Stomach smooth muscle (tissue), 2 donors: ENCODE data around the gene ZNF747.
"Not testable (repeated sequence)": the region's sequence is repeated elsewhere in the genome, so short reads cannot be mapped to it uniquely, and the experiment has no call there.

Experiments
- H3K27ac ChIP-seq: one replicate; pipeline ENCODE4 v1.7.0; 2013; ENCODE audit warnings: mild to moderate bottlenecking, low read length, inconsistent platforms
- H3K27me3 ChIP-seq, 2 donors: one replicate each; pipeline ENCODE4 v1.7.0; 2013; ENCODE audit warnings: low read length in 2 of 2; ENCODE audit not compliant: insufficient read depth in 2 of 2, control insufficient read depth in 1 of 2
- H3K36me3 ChIP-seq, 2 donors: one replicate each; pipeline ENCODE4 v1.7.0; 2013; ENCODE audit warnings: low read length in 2 of 2; ENCODE audit not compliant: control insufficient read depth in 2 of 2, insufficient read depth in 2 of 2
- H3K4me1 ChIP-seq: one replicate; pipeline ENCODE4 v1.7.0; 2013; ENCODE audit warnings: low read length; ENCODE audit not compliant: control insufficient read depth, insufficient read depth
- H3K4me3 ChIP-seq, 2 donors: one replicate each; pipeline ENCODE4 v1.7.0; 2013; ENCODE audit warnings: low read length in 2 of 2
- H3K9ac ChIP-seq, 2 donors: one replicate each; pipeline ENCODE4 v1.7.0; 2013; ENCODE audit warnings: low read length in 2 of 2, mild to moderate bottlenecking in 1 of 2
- H3K9me3 ChIP-seq, 2 donors: one replicate each; pipeline ENCODE4 v1.7.0; 2013; ENCODE audit warnings: low read length in 2 of 2; ENCODE audit not compliant: control insufficient read depth in 2 of 2
- donor health status: healthy.
- donor health status: Pancreatic carcinoma.

The ZNF747 gene

DNA sequence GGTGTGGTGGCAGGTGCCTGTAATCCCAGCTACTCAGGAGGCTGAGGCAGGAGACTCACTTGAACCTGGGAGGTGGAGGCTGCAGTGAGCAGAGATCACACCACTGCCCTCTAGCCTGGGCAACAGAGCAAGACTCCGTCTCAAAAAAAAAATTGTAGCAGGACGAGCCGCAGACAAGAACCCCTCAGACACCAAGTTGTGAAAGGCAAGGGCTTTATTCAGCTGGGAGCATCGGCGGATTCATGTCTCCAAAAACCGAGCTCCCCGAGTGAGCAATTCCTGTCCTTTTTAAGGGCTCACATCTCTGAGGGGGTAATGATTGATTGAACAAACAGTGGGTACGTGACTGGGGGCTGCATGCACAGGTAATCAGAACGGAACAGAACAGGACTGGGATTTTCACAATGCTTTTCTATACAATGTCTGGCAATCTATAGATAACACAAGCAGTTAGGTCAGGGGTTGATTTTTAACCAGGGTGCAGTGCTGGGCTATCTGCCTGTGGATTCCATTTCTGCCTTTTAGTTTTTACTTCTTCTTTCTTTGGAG is 6.3 kb upstream of the ZNF747 start:
- H3K9ac ChIP-seq, H3K4me1 ChIP-seq, H3K36me3 ChIP-seq, H3K4me3 ChIP-seq, H3K9me3 ChIP-seq, H3K27me3 ChIP-seq, H3K27ac ChIP-seq: not testable (repeated sequence)

DNA sequence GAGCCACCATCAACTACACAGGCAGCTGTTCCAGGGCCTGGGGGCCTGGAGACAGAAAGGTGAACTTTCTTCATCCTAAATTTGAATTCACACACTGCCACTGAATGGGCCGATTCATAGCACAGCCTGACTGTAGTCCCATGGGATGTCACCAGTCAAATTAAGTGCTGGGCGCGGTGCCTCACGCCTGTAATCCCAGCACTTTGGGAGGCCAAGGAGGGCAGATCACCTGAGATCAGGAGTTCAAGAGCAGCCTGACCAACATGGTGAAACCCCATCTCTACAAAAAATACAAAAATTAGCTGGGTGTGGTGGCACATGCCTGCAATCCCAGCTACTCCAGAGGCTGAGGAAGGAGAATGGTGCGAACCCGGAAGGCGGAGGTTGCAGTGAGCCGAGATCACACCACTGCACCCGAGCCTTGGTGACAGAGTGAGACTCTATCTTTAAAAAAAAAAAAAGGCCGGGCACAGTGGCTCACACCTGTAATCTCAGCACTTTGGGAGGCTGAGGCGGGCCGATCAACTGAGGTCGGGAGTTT is 5.4 kb upstream of the ZNF747 start:
- H3K9ac ChIP-seq = not testable (repeated sequence)

DNA sequence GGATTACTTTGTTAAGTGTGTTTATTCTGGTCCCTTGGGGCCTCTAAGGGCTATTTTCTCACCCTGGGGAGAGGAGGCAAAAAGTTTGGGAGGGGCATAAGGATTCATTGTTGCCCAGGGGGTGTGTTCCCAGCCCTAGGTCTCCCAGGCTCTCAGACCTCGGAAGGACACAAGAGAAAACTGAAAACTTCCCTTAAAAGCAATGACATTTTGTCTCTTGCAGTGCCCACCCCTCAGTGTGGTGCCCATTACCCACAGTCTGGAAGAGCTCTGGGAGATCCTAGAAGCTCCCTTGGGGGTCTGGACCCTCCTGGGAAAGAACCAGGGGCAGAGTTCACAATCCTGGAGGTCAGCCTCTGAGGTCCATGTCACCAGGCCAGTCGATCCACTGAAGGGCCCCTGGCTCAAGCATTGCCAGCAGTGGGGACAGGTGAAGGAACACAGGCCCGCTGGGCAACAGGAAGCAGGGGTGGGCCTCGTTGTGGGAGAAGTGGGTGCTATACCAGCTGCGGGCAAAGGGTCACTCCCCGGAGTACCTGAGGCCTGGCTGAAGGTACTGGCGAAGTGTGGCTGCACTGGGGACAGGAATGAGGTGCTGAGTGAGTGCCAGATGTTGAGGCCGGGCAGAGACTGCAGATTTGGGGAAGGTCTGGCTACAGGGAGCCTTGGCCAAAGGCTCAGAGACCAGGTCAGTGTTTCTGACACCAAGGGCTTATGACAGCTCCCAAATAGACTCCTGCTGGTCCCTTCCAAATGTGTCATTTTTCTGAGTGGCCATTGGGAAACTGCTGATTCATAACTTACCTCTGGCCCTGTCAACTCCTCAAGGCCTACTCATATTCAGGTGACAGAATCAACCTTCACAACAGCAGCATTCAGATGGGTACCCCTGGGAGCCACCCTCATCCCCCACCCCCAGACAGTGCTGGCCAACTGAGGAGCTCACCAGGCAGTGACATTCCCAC is 4.6 kb upstream of the ZNF747 start:
- Histone ChIP-seq H3K9me3 (no peaks in the 10 kb centered on the region), H3K36me3 (no peaks in the 10 kb centered on the region), H3K9ac (no peak overlapping the region), H3K27me3 (no peaks in the 10 kb centered on the region), H3K4me3 (no peak overlapping the region), H3K27ac (no peak overlapping the region), H3K4me1 (peaks cover 9% of the 10 kb centered on the region)

More for the DNA sequence above, 5.4 kb upstream of the ZNF747 start:
- H3K27ac ChIP-seq, H3K27me3 ChIP-seq, H3K36me3 ChIP-seq, H3K9me3 ChIP-seq, H3K4me3 ChIP-seq, H3K4me1 ChIP-seq: not testable (repeated sequence)

DNA sequence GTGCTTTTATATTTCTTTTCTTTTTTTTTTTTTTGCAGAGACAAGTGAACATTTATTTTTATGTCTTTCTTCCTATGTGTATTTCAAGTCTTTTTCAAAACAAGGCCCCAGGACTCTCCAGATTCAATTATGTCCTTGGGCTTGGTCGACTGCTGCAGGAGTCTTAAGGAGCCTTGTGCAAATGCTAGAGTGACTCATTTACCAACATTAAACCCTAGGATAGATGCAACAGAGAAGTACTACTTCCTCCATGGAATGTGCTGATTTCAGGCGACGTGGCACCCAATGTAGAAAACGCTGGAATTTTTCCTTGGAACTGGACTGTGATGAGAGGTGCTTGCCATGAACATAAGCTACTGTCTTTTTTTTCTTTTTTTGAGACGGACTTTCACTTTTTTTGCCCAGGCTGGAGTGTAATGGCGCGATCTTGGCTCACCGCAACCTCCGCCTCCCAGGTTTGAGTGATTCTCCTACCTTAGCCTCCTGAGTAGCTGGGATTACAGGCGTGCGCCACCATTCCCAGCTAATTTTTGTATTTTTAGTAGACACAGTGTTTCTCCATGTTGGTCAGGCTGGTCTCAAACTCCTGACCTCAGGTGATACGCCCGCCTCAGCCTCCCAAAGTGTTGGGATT is 1.9 kb upstream of the ZNF747 start:
- not testable (repeated sequence) for H3K9ac ChIP-seq, H3K9me3 ChIP-seq, H3K27ac ChIP-seq, H3K4me3 ChIP-seq, H3K27me3 ChIP-seq, H3K36me3 ChIP-seq
- H3K4me1 ChIP-seq = peaks cover 24% of the 10 kb centered on the region

DNA sequence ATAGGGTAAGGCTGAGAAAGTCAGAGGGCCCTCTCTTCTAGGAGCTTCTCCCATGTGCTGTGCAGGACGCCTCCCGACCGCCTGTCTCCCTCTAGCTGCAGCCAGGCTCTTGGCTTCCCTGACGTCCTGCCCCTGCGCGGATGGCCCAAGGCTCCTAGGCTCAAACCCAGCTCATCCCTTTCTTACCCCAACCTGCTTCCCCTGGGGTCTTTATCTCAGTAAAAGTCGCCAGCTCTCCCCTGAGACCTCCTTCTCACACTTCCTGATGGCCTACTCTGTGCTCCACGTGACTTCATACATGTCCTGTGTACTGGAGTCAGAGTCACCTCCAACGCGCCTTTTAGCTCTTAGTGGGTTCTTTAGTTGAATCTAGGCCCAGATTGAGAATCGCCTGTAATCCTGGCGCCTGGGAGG is 1.1 kb upstream of the ZNF747 start:
- Histone ChIP-seq H3K36me3 (peaks cover 4 to 15% of the 10 kb centered on the region in 2 donors), H3K9ac (peak overlapping the region; percentile 86 to 93), H3K27ac (peak overlapping the region; percentile 92), H3K27me3 (no peaks in the 10 kb centered on the region), H3K4me3 (peak overlapping the region; percentile 67 to 88), H3K9me3 (no peaks in the 10 kb centered on the region), H3K4me1 (peaks cover 24% of the 10 kb centered on the region)

DNA sequence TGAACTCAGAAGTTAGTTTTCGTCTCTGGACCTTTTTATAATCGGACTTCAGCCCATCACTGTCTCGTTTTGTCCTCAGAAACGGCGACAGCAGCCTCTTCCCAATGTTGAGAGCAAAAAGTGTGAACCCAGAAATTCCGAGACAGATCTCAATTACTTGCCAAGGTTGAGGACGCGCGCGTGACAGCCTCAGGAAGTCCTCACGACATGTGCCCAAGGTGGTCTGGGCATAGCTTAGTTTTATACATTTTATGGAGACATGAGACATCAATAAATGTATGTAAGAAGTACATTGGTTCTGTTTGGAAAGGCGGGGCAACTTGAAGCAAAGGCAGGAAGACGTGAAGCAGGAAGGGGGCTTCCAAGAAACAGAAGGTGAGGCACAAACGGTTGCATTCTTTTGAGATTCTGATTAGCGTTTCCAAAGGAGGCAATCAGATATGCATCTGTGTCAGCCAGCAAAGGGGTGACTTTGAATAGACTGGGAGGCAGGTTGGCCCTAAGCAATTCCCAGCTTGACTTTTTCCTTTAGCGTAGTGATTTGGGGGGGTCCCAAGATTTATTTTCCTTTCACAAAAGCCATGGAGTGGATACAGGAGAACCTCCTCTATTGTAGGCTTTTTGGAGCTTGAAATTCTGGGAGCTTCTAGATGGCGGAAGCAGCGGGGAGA is 583 bp upstream of the ZNF747 start:
- H3K9me3 ChIP-seq = no peaks in the 10 kb centered on the region
- peaks cover 4 to 19% of the 10 kb centered on the region in 2 donors for H3K36me3 ChIP-seq
- peaks cover 24% of the 10 kb centered on the region for H3K4me1 ChIP-seq
- peak overlapping the region; percentile 67 to 88 for H3K4me3 ChIP-seq
- H3K27ac ChIP-seq = peak overlapping the region; percentile 92
- peak overlapping the region; percentile 86 to 93 for H3K9ac ChIP-seq
- H3K27me3 ChIP-seq = no peaks in the 10 kb centered on the region

DNA sequence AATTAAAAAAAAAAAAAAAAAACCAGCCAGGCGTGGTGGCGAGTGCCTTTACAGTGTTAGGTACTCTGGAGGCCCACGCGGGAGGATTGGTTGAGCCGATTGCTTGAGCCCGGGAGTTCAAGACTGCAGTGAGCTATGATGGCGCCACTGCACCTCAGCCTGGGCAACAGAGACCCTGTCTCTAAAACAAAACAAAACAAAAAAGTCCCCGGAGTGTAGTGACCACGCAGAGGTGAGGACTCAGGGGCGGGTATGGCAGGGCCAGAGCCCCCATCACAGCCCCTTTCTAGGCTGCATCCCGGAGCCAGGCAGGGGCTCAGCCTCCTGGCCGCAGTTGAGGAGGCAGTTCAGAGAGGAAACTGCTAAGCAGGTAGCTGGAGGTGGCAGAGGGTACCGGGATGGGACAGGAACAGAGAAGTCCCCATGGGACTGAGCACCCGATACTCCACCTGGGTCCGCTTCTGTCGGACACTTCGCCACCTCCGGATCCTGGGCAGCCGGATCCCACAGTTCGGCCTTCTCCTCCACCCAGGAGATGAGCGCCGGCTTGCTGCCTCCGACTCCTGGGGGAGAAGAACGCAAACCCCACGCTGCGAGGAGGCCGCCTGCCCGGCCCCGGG is 800 bp downstream of the ZNF747 start:
- peaks cover 28% of the 10 kb centered on the region for H3K4me1 ChIP-seq
- no peaks in the 10 kb centered on the region for H3K9me3 ChIP-seq
- H3K27ac ChIP-seq = peak overlapping the region; percentile 92
- peak overlapping the region; percentile 86 to 93 for H3K9ac ChIP-seq
- H3K27me3 ChIP-seq = no peaks in the 10 kb centered on the region
- H3K4me3 ChIP-seq = peak overlapping the region; percentile 67 to 88
- peaks cover 4 to 19% of the 10 kb centered on the region in 2 donors for H3K36me3 ChIP-seq

DNA sequence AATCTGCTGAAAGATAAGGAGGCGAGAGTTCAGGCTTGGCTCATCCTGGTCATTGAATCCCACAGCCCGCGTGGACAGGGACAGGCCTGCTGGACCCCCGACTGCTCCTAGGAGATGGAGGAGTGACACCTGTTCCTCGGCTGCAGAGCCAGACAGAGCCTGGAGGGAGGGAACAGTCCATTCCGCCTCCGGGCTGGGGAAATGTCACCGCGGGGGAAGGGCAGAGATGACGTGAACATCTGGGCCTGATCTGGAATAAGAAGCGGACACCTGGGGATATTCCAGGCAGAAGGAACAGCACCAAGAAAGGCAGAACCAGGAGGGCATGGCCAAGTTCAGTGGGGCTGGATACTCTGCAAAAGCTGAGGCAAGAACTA is 1.5 kb downstream of the ZNF747 start:
- Histone ChIP-seq H3K27me3 (no peaks in the 10 kb centered on the region), H3K9ac (no peak overlapping the region), H3K4me3 (peak overlapping the region in 1 of 2 donors; percentile 11), H3K9me3 (no peaks in the 10 kb centered on the region), H3K4me1 (peaks cover 32% of the 10 kb centered on the region), H3K27ac (no peak overlapping the region), H3K36me3 (peaks cover 4 to 19% of the 10 kb centered on the region in 2 donors)

DNA sequence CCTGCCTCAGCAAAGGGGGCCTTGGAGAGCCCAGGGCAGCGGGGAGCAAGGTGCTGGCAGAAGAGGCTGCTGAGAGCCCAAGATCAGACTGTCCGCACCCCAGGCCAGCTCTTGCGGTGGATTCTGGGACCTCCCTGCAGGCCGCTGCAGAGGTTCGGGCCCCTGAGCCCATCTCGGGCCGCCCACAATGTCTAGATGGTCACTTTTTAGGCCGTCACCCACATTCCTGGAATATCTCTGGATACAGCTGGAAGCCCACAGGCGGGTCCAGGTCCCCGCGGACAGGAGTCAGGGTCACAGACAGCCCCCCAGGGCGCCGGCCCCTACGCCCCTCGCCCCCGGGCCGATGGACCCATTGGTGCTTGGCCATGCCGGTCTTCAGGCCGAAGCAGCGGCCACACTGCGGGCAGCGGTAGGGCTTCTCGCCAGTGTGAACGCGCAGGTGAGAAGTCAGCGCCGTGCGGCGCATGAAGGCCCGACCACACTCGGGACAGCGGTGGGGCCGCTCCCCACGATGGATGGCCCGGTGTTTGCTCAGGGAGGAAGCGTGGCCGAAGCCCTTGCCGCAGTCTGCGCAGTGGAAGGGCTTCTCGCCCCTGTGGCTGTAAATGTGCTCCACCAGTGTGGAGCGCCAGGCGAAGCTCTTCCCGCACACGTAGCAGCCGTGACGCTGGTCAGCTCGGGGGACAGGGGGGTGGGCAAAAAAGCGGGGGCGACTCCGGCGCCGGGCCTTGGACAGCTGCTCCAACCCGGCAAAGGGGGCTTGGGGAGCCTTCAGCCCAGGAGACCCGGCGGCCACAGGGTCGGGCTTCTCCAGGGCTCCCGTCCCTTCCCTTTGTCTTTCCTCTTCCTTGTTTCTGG is 2.1 kb downstream of the ZNF747 start:
- H3K4me1 ChIP-seq = peaks cover 39% of the 10 kb centered on the region
- peaks cover 4 to 19% of the 10 kb centered on the region in 2 donors for H3K36me3 ChIP-seq
- no peaks in the 10 kb centered on the region for H3K27me3 ChIP-seq
- H3K4me3 ChIP-seq = no peak overlapping the region
- H3K9me3 ChIP-seq = no peaks in the 10 kb centered on the region
- no peak overlapping the region for H3K9ac ChIP-seq
- H3K27ac ChIP-seq = no peak overlapping the region
